Activated CD4-positive, alpha-beta T cell treated with anti-CD3 and anti-CD28 coated beads, Interleukin-2, Interleukin-6, amounts not matched to agents 100 ng/mL and 50 ng/mL, durations not matched to agents 16 hours and 8 hours (primary cell): ENCODE measurements around the gene TBC1D22A.

Source experiments
- DNase-seq: peaks from one replicate; pipeline ENCODE4 v3.0.0-alpha.2; 2020

Gene TBC1D22A

DNA sequence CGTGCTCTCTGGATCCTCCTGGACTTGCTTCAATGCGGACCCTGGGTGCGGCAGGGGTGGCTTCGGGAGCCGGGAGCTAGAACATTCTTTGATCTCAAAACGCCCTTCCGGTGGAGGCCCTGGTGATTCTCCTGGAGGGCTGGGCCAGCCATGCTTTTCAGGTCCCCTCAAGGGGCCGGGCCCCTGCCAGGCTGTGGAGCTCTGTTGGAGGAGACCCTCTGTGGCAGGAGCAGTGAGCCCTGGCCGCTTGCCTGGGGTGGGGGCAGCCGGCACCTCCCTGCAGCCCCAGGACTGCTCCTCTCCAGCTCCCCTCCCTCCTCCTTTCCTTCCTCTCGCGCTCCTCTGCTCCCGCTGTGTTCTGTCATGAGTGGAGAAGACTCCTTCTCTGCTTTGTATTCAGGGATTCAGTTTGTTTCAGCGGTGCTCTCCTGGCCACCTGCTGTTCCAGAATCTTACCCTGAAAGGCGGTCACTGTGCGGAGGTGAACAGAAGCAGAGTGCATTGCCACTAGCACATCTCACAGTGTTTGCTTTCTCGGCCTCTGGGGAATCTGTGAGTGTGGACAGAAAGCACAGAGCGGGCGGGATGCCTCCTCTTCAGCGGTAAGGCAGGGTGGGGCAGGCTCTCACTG is 289.1 kb downstream of the TBC1D22A start:
- DNase-seq, result no peak

DNA sequence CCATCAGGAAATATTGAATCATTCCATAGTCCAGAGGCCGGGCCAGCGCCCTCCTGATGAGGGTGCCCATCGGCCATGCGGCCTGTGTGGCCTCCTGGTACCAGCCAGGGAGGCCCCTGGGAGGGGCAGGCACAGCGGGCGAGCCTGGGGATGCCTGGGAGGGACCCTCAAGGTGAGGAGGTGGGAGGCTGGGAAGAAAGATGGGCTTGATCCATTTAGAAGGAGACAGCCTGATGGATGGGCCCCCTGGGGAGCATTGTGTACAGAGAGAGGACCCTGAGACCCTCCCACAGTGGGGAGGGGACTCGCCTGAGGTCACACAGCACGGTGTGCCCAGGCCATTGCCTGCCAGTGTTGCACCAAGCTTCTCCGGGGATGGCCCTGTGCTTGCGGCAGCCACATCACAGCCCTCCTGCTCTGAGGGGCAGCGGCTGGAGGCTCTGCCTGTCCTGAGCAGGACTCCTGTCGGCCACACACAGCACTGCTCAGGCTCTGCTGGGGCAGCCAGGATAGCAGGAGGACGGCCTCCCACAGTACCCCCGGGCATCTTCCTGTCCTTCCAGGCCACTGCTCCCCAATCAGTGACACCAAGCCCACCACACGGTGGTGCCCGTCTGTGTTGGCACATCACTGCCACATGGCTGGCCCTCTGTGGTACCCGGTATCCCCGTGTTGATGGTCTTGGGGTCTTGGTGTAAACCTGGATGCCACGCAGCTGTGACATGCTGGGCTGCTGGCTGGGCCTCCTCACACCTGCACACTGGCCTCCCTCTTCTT is 290.0 kb downstream of the TBC1D22A start:
- DNase-seq, result no peak

DNA sequence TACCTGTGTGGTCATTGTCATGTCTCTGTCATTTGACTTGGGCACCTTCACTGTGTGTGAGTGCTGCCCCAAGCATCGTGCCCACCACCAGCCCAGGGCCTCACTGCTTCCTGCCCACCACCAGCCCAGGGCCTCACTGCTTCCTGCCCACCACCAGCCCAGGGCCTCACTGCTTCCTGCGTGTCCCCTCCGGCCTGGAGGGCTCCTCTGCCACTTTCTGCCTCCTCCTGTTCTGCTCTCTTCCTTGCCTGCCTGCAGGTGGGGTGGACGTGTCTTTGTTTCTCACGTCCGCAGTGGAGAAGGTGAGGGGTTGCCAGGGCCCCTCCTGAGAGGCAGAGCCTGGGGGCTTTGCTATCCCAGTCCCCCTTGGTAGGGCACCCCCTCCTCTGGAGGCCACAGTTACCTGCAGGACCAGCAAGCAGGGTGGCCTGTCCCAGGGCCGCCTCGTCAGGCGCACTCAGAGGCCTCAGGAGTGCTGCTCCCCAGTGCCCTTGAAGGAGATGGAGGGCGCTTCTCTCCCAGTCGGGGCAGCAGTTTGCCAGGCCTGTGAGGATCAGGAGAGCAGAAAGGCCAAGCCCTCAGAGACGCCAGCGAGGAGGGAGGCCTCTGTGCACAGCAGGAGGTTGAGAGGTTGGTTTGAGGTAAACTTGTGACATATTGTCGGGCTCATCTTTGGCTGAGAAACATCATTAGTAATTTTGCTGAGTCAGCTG is 290.7 kb downstream of the TBC1D22A start:
- no peak for DNase-seq

DNA sequence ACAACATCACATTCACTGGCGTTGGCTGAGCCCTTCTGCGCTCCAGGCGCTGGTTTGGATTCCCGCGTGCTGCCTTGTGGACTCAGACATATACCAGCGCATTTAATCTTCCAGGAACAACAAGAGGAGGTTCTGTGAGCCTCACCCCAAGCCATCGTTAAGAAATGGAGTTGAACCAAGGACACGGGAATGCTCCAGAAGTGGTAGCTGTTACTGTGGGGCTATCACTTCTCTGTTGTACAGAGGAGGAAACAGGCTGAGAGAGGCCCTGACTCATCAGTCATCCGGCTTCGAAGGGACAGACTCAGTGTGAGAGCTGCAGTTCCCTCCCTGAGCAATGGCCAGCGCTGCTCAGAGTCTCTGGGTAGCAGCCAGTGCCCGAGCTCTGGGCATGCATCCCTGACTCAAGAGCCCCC is 291.3 kb downstream of the TBC1D22A start:
- no peak for DNase-seq

DNA sequence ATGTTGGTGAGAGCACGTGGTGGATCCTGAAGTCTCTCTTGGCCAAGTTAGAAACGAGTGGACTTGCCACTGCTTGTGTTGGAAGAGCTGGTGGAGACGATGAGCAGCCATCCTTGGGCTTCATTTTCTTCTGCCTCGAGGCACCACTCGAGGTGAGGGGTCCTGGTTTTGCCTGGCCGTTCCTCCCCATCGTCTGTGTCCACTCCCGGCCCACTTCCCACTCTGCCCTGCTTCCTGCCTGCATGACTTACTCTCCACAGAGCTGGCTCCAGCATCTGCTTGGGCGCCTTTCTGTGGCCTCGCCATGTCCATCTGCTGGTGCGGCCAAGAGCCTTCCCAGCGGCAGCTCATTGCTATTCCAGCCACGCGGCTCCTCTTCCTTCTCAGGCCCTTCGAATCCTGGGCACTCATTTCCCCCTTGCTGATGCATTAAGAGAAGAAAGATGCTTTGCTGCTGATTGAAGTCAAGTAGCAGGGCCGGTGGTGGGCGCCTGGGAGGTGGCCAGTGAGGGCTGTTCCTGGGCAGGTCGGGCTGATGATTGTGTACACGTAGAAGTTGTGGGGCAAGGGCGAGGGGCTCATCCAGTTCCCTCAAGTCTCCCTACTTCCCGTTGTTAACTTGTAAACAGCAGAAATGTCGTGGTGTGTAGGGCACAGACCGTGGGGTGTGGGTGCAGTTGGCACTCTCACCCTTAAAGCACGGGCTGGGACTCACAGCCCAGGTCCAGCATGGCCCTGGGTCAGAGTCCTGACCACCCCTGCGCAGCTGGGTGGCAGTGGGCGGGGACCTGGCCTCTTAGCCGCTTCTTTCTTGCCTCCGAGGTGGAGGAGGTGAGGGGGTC is 292.0 kb downstream of the TBC1D22A start:
- DNase-seq, result no peak

DNA sequence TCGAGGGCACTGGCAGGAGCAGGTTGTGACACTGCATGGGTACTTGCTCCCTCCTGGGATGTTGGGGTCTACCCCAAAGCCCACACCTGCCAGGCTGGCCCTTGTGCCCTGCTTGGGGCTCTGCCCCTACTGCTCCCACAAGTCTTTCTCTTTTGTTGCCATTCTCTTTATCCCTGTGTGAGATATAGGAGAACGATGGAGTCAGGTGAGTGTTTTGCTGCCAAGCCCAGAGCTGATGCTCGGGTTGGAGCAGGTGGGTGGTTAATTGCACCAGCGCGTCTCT is 292.6 kb downstream of the TBC1D22A start:
- DNase-seq, result no peak

DNA sequence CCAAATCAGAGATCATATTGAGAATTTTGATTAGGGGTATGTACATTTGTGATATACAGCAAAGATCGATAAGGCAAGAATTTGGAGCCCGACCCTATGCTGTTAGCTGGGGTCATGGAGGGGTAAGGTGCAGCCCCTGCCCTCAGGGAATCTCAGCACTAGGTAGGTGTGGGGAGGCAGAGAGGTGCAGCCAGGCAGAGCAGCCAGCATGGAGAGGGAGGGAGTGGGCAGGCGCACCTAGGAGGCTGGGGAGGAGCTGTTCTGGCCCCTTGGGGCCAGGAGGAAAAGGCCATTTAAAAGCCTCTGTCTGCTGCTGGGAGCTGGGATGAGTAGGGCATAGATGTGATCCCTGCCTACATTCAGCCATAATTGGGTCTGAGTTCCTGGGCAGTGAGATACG is 293.0 kb downstream of the TBC1D22A start:
- DNase-seq, result no peak

DNA sequence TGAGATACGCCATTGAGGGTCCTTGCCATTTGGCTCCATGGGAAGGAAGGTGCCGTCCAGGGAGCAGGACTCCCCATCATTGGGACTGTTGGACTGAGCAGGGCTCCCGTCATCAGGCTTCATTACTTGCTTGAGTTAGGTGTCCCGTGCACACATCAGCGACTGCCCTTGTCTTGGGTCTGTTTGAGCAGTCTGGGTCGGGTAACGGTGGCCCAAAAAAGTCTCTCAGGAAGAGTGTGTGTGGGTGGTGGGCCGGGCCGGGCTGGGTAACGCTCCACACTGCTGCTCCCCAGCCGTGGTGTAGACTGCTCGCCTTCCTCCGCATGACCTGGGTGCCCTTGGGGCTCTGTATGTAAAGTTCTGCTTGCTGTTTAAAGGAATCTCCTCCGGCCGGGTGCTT is 293.5 kb downstream of the TBC1D22A start:
- no peak for DNase-seq

DNA sequence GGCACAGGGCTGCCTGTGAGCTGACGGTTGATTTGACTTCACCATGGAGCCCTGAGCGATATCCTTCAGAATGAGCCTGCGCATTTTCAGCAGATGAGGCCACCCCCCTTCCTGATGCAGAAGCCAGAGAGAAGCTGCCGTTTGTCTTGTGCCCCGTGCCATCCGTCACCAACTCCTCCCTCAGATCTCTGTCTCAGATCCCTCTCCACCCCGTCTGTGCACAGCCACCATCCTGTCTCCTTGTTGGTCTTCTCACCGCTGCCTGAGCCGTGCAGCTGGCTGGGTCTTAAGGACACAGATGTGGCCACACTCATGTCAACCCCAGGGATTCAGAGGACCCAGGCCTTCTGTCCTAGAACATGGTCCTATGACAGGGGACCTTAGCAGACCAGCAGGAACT is 293.9 kb downstream of the TBC1D22A start:
- DNase-seq, result no peak

DNA sequence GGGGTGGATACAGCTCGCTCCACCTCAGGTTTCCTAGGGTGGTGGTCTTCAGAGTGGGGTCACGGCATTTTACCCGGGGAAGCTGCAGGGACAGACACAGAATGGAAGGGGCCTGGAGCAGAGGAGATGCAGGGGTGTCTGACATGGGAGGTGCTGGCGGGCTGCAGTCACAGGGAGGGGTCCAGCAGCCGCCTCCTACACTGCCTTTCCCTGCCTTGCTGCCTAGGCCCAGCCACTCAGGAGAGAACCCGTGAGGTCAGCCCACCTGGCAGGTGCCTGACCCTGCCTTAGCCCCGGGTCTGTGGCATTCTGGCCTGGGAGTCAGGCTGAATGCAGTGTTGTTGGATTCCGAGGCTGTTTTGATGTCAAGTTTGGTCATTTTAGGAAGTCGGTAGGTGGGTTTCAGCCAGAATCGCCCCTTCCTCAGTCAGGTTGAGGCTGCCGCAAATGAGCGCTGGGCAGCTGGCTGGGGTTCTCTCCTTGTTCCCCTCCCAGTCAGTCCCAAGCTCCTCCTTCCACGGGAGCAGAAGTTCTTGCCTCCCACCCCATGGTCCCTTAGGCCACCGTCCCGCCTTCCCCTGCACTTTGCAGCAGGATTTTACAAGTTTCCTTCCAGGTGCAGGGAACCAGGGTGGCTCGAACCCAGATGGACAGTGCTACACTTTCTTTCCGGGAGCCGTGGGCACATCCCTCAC is 294.5 kb downstream of the TBC1D22A start:
- no peak for DNase-seq

DNA sequence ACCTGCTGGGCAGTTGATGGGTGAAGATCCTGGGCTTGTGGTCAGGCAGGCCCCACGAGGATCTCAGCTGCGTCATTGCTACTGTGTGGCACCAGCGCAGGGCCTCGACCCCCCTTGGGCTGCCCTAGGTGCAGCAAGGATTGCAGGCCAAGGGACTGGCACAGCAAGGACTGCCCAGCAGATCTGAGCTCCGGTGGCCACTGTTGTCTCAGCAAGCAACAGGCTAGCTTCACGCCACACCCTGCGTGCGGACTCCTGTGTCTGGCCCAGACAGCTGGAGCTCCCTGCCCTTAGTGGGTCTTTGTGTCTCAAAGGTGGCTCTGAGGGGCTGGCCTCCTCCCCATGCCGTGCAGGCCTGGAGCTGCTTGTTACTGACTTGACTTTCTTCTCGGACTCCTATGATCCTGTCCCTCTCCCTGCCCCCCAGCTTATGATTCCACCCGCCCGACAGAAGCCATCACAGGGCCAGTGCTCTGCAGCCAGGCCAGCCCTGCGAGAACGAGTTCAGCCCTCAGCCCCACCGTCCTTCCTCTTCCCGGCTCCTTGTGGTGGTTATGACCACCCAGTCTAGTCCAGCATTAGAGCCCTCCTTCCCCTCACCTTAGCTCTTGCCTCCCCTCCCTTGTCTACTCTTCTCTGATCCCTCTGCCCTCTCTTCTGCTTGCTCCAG is 295.6 kb downstream of the TBC1D22A start:
- DNase-seq, result no peak

DNA sequence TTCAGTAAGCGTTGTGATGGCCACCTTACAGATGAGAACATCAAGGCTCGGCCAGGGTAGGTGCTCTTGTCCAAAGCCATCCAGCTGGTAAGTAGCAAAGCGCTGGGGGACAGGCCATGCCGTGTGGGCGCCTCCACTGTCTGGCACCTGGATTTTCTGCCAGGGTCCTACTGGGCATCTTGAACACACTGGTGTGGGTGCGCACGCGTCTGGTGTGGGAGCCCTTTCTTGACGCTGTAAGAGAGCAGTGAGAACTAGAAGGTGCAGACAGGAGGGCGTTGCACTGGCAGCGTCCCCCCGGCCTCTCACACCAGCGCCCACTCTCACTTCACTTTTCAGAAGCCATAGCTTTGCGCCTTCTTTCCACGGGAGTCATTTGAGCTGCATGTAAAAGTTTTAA is 296.6 kb downstream of the TBC1D22A start:
- no peak for DNase-seq

DNA sequence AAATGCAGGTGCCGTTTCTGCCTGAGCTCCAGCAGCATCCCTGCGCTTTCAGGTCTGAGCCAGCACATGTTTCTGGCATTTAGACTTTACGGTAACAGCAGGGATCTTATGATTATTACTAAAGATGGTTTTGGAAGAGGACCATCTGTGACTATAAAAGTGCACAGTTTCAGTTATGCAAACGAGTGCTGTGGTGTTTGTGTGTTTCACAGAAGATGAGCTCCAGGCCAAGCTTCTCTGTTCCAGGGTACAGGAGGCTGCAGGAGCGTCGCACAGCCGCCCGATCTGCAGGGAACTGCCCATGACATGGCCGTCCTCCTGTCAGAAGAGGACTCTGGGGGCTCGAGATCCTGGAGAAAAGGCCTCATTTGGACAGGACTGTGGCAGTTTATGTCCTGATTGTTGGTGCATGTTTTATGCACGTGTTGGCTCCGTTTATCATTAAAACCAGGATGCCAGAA is 297.3 kb downstream of the TBC1D22A start:
- DNase-seq, result no peak

DNA sequence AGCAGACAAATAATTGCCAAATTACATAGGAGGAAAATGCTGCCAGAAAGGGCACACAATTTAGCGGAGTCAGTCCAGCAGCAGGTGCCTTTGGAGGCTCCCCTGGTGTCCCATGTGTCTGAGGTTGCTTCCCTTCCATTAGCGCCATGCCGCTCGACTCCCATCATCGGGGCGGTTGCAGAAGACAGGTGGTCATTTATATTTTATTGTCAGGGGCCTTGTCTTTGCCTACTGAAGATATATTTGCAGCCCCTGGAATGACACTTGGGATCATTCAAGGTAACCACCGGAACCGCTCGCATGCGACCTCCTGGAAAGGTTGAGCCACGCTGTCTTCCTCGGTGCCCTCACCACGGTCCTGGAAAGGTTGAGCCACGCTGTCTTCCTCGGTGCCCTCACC is 298.3 kb downstream of the TBC1D22A start:
- DNase-seq, result no peak

DNA sequence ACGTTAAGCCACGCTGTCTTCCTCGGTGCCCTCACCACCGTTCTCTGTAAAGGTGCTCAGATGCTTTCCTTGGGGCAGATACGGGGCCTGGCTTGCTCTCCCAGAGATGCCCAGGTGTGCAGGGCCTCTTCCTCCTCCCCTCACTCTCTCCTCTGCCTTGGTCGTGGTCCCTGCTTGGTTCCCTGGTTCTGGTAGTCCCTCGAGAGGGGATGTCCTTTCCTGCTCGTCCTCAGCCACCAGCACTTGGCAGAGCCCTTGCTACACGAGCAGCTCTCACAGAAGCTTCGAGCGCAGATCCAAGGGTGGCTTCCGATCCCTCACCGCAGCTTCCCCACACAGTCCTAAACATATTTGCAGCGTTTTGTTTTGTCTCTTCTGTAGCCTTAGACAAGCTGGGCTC is 298.8 kb downstream of the TBC1D22A start:
- no peak for DNase-seq

DNA sequence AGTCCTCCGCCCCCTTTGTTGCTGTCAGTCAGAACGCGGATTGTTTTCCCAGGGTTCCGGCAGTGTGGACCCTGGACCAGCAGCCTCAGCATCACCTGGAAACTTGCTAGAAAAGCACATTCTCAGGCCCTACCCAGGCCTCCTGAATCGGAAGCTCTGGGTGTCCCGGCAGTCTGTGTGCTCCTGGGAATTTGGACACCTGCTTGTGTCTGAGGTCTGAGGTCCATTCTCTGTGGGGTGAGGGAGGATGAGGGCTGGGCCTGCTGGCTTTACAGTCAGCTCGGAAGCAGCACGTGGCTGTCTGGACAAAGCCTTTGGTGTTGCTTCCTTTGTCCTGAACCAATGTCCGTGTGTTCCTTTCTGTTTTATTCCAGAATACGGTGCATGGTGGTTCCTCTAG is 299.7 kb downstream of the TBC1D22A start:
- DNase-seq, result no peak

DNA sequence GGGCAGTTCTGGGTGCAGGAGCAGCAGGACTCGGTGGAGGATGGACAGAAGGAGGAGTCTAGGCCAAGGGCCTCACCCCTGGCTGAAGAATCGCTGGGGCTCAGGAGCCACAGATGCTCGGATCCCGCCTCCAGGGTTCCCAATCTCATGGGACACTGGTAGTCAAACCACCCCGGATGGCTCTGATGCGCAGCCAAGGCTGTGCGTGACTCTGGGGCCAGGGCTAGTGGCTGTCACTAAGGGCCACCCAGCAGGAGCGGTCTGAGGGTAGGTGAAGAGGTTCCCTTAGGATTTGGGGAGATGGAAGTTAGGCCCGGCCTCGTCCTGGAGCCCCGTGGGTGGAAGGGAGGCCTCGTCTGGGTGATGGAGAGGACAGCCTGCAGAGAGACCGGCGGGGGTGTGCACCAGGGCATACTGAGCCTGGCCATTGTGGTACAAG is 300.6 kb downstream of the TBC1D22A start:
- no peak for DNase-seq

DNA sequence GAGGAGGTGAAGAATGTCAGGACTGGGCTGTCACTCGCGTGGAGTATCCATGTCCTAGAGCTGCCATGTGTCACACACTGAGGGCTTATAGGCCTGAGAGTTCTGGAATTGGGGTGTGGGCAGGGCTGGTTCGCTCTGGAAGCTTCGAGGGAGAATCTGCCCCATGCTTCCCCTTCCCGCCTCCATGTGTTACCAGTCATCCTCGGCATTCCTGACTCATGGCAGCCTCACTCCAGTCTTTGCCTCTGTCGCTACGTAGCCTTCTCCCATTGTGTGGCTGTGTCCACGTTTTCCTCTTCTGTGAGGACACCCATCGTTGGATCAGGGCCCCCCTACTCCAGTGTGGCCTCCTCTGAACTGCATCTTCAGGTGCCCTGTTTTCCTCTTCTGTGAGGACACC is 301.2 kb downstream of the TBC1D22A start:
- DNase-seq, result no peak

DNA sequence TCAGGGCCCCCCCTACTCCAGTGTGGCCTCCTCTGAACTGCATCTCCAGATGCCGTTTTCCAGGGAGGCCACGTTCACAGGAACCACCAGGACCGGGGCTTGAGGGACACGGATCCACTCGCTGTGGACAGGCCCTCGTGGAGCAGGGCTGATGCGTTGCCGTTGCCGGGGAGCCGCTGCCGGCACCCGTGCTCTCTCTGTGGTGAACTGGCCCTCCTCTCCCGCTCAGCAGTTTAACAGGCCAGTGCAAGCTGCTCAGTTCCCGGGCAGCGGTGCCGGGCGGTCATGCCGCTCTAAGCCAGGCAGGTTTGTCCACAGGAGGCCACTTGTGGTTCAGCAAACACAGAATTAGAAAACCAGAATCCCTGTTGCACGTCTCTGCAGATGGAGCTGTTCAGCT is 301.6 kb downstream of the TBC1D22A start:
- DNase-seq, result no peak

DNA sequence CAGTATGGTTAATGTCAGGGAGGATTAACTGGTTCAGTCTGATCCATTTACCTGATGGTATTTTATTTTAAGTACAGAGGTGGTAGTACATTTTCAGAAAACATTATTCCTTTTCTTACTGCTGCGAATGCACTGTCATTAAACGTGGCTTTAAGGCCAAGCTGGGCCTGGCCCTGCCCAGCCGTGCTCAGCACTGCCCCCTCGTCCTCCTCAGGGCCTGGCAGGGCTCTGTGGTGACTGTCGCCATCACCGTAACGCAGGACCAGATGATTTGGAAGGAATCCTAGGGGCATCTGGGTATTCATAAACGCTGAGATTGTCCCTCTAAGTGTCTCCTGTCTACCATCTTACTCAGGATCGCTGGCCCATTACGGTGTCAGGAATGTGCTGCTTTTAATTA is 302.0 kb downstream of the TBC1D22A start:
- DNase-seq, result no peak

DNA sequence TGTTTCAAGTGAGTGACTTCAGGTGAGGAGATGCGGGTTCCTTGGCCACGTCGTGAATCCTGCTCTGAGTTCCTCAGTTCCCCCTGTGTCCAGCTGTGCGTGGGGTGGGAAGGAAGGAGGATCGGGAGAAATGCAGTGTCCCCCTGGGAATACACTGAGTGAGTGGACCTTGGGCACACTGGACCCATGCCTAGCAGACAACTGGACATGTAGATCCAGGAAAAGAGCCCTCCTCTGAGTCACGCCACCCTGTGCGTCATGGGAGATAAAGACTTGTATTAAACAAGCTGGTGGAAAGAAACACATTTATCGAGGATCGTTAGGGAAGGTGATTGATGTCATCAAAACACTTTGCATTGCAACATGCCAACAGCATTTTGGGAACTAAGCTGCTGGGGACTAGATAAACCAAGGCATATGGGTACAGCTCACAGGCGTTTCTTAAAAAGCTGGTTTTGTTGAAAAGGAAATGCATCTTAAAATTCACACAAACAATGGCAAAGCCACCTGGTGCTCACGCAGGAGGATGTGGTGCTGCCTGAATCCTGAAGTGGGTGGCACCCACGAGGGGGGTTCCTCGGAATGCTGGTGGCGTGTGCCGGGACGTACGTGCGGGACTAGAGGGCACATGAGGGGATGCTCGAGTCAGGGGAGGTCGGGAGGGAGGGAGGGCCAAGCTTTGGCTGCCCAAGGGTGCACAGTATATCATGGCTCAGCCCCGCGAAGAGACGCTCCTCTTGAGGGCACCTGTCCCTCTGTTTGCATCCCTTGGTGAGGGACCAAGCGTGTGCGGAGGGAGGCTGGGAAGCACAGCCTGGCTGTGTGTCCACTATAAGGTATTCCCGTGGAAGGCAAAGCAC is 303.5 kb downstream of the TBC1D22A start:
- no peak for DNase-seq
